CD4-positive, alpha-beta T cell (primary cell): ENCODE data around the gene SHISA9. TPM values are rescaled to one million over a fixed set of nuclear protein-coding genes. Genes with fewer than 3 reads are reported as not detected.

Experiments
- ATAC-seq: fragments of 200-7000 bp; cut with Tn5 transposase; one replicate; pipeline ENCODE4 v1.10.0; 2022; ENCODE audit warnings: mild to moderate bottlenecking; ENCODE audit not compliant: poor library complexity
- CTCF ChIA-PET: fragments of 350-600 bp; sonication (Branson Sonifier 250); formaldehyde crosslinking; loops from one replicate; lab custom pipeline; 2021; ENCODE audit warnings: antibody characterized with exemption, inconsistent platforms; lab: Charles Lee
- POLR2A ChIA-PET: fragments of 350-600 bp; sonication (Branson Sonifier 250); formaldehyde crosslinking; loops from one replicate; lab custom pipeline; 2021; ENCODE audit warnings: antibody characterized with exemption, inconsistent platforms; lab: Charles Lee
- DNase-seq, 14 experiments: peaks; one replicate each; pipeline ENCODE4 v3.0.0-alpha.2; 2013 to 2020; ENCODE audit warnings: mixed read lengths in 2 of 14
- H3K27ac ChIP-seq, 2 donors: one replicate each; pipeline versions ENCODE4 v1.5.1 to v1.7.0; 2013; ENCODE audit warnings: low read length in 2 of 2, low read depth in 1 of 2, mild to moderate bottlenecking in 1 of 2
- H3K27me3 ChIP-seq, 2 experiments: 1 replicate in 1 of 2; 2 replicates in 1 of 2; pipeline versions ENCODE4 v1.6.1 to v1.7.0; 2013; ENCODE audit warnings: low read length in 2 of 2, control low read depth in 1 of 2, mild to moderate bottlenecking in 1 of 2, moderate library complexity in 1 of 2; ENCODE audit not compliant: insufficient read depth in 2 of 2, control insufficient read depth in 1 of 2
- H3K36me3 ChIP-seq: one replicate; pipeline ENCODE4 v1.6.1; 2013; ENCODE audit warnings: low read length, control low read depth; ENCODE audit not compliant: insufficient read depth
- H3K4me1 ChIP-seq: one replicate; pipeline ENCODE4 v1.6.1; 2013; ENCODE audit warnings: low read length, control low read depth; ENCODE audit not compliant: insufficient read depth
- H3K4me3 ChIP-seq: one replicate; pipeline ENCODE4 v1.5.1; 2013; ENCODE audit warnings: mild to moderate bottlenecking, low read length, moderate library complexity
- H3K9me3 ChIP-seq, 2 experiments: 1 replicate in 1 of 2; 2 replicates in 1 of 2; pipeline versions ENCODE4 v1.6.1 to v1.7.0; 2013; ENCODE audit warnings: low read length in 2 of 2, mild to moderate bottlenecking in 2 of 2, control low read depth in 1 of 2, moderate library complexity in 1 of 2; ENCODE audit not compliant: control insufficient read depth in 1 of 2, insufficient read depth in 1 of 2
- H3K27ac Mint-ChIP-seq: one replicate; pipeline ENCODE4 v1.8.0; 2020; ENCODE audit warnings: mixed read lengths
- H3K27me3 Mint-ChIP-seq: one replicate; pipeline ENCODE4 v1.8.0; 2021; ENCODE audit warnings: mixed read lengths
- H3K36me3 Mint-ChIP-seq: one replicate; pipeline ENCODE4 v1.8.0; 2021; ENCODE audit warnings: low read depth, mixed read lengths
- H3K4me1 Mint-ChIP-seq: one replicate; pipeline ENCODE4 v1.8.0; 2021; ENCODE audit warnings: low read depth, mixed read lengths
- H3K4me3 Mint-ChIP-seq: one replicate; pipeline ENCODE4 v1.8.0; 2020; ENCODE audit warnings: mild to moderate bottlenecking, mixed read lengths
- H3K9me3 Mint-ChIP-seq: one replicate; pipeline ENCODE4 v1.8.0; 2020; ENCODE audit warnings: mixed read lengths
- intact Hi-C, 2 experiments: fragments of 100-400 bp; cut with DNase I in 1 of 2; cut with micrococcal nuclease in 1 of 2; formaldehyde crosslinking; loops; one replicate each; pipeline versions ENCODE4 v1.15.1 to v1.9.0; 2023 to 2025; cut with DNase I, micrococcal nuclease
- total RNA-seq, 174 experiments: library from RNA in 2 of 174; stranded (reverse) in 2 of 174; gene quantifications; one replicate each; pipeline ENCODE4 v1.2.3 and lab custom pipeline; 2021 to 2026
- TF ChIP-seq, protein P1 (sequence below): fragments of 200-600 bp; IDR thresholded peaks from one replicate; pipeline ENCODE4 v1.8.0; 2022; ENCODE audit warnings: antibody characterized with exemption, mild to moderate bottlenecking

The SHISA9 gene
- total RNA-seq, 2 experiments from 2014 or later, result not detected

DNA sequence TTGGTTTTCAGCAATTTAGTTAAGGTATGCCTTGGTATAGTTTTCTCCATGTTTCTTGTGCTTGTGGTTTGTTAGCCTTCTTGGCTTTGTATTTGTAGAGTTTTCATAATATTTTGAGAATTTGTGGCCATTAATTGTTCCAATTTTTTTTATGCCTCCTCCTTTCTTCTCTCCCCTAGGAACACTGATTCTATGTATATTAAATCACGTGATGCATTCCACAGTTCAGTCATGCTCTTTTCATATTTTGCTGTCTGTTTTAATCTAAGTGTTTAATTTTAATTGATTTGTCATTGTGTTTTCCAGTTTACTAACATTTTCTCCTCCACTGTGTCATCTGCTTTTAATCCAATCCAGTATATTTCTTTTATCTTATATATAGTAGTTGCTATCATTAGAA is 263.6 kb downstream of the SHISA9 start:
- TF ChIP-seq, protein P1, sequence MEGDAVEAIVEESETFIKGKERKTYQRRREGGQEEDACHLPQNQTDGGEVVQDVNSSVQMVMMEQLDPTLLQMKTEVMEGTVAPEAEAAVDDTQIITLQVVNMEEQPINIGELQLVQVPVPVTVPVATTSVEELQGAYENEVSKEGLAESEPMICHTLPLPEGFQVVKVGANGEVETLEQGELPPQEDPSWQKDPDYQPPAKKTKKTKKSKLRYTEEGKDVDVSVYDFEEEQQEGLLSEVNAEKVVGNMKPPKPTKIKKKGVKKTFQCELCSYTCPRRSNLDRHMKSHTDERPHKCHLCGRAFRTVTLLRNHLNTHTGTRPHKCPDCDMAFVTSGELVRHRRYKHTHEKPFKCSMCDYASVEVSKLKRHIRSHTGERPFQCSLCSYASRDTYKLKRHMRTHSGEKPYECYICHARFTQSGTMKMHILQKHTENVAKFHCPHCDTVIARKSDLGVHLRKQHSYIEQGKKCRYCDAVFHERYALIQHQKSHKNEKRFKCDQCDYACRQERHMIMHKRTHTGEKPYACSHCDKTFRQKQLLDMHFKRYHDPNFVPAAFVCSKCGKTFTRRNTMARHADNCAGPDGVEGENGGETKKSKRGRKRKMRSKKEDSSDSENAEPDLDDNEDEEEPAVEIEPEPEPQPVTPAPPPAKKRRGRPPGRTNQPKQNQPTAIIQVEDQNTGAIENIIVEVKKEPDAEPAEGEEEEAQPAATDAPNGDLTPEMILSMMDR, result no peak
- Histone ChIP-seq H3K27ac (no peak overlapping the region), H3K36me3 (no peaks in the 10 kb centered on the region), H3K4me1 (no peaks in the 10 kb centered on the region), H3K4me3 (no peak overlapping the region), H3K27me3 (no peaks in the 10 kb centered on the region), H3K9me3 (peaks cover 0 to 5% of the 10 kb centered on the region in 2 experiments)
- ChIA-PET CTCF (no interaction called here), POLR2A (no interaction called here)
- Mint-ChIP-seq H3K4me1 (no peaks in the 10 kb centered on the region), H3K9me3 (peaks cover 14% of the 10 kb centered on the region), H3K36me3 (no peaks in the 10 kb centered on the region), H3K4me3 (no peak overlapping the region), H3K27me3 (no peaks in the 10 kb centered on the region), H3K27ac (no peak overlapping the region)
- intact Hi-C loops, result no loop called here
- DNase-seq (no peak), ATAC-seq (no peak)

- Histone ChIP-seq H3K27ac (no peak overlapping the region), H3K9me3 (peaks cover 0 to 5% of the 10 kb centered on the region in 2 experiments), H3K4me3 (no peak overlapping the region), H3K36me3 (no peaks in the 10 kb centered on the region), H3K27me3 (no peaks in the 10 kb centered on the region), H3K4me1 (no peaks in the 10 kb centered on the region)
- H3K4me1 Mint-ChIP-seq, result no peaks in the 10 kb centered on the region
- no peak for ATAC-seq
- no peaks in the 10 kb centered on the region for H3K36me3 Mint-ChIP-seq
- TF ChIP-seq, protein P1, result no peak
- CTCF ChIA-PET, result no interaction called here
- H3K27ac Mint-ChIP-seq, result no peak overlapping the region
- intact Hi-C loops, result no loop called here
- POLR2A ChIA-PET, result no interaction called here
- DNase-seq, result no peak
- no peak overlapping the region for H3K4me3 Mint-ChIP-seq
- no peaks in the 10 kb centered on the region for H3K27me3 Mint-ChIP-seq
- peaks cover 20% of the 10 kb centered on the region for H3K9me3 Mint-ChIP-seq
Measured at GRCh38 chr16:13168091-13168572, 266.7 kb downstream of the SHISA9 start.

DNA sequence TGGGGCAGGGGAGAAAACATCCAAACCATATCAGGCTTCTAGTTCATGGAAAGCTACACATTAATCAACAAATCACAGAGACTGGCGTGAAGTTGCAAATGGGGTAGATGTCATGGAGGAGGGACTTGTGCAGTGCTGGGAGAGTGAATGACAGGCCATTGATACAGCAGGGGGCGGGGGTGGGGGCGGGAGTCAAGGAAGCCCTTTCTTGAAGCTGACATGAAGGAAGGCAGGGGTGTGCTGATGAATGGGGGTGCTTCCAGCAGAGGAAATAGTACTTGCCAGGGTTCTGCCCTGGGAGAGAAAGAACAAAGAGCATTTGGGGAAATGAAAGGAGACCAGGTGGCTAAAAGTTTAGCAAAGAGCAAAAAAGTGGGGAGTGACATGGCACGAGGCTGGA is 269.9 kb downstream of the SHISA9 start:
- Histone ChIP-seq H3K36me3 (no peaks in the 10 kb centered on the region), H3K27me3 (no peaks in the 10 kb centered on the region), H3K9me3 (peaks cover 0 to 5% of the 10 kb centered on the region in 2 experiments), H3K27ac (no peak overlapping the region), H3K4me3 (no peak overlapping the region), H3K4me1 (no peaks in the 10 kb centered on the region)
- Mint-ChIP-seq H3K4me3 (no peak overlapping the region), H3K27ac (no peak overlapping the region), H3K36me3 (no peaks in the 10 kb centered on the region), H3K4me1 (no peaks in the 10 kb centered on the region), H3K27me3 (peaks cover 8% of the 10 kb centered on the region), H3K9me3 (peaks cover 17% of the 10 kb centered on the region)
- TF ChIP-seq, protein P1, result no peak
- ChIA-PET POLR2A (no interaction called here), CTCF (no interaction called here)
- intact Hi-C loops, result no loop called here
- DNase-seq, result no peak
- no peak for ATAC-seq
